ENCODE measurements around the gene CNTNAP4. TPM values are rescaled to one million over a fixed set of nuclear protein-coding genes. Genes with fewer than 3 reads are reported as not detected.

Gene CNTNAP4
- total RNA-seq, 1 experiment from 2014 or later, result not detected

GRCh38 chr16:76511203-76511602, 234.0 kb downstream of the CNTNAP4 start:
- ATAC-seq, result no peak
- ChIA-PET POLR2A (no interaction called here), CTCF (no interaction called here), RAD21 (ENCODE audit: low non-redundant PET in 1 of 2, low total read pairs in 2 of 2, uncharacterized antibody in 2 of 2, unreplicated experiment in 2 of 2) (no interaction called here)
- Histone ChIP-seq H3K4me2 (ENCODE audit: low read length) (no peak overlapping the region), H3K27ac (ENCODE audit: low read depth, low read length) (no peak overlapping the region), H3K36me3 (ENCODE audit: control insufficient read depth in 1 of 2, insufficient read depth in 2 of 2, low read length in 2 of 2) (no peaks in the 10 kb centered on the region), H2AFZ (ENCODE audit: low read depth, low read length, poor library complexity, severe bottlenecking) (no peak overlapping the region), H4K20me1 (ENCODE audit: insufficient read depth) (no peaks in the 10 kb centered on the region), H3K79me2 (ENCODE audit: insufficient read depth, low read length) (no peaks in the 10 kb centered on the region), H3K27me3 (ENCODE audit: insufficient read depth, low read length) (no peaks in the 10 kb centered on the region), H3K9me3 (ENCODE audit: control insufficient read depth in 1 of 2, insufficient read depth in 1 of 2, low read depth in 1 of 2, low read length in 2 of 2) (no peaks in the 10 kb centered on the region; a peak in 1 of 4 replicates), H3K9ac (ENCODE audit: low read length) (no peak overlapping the region), H3K4me1 (ENCODE audit: control insufficient read depth in 1 of 2, insufficient read depth in 2 of 2, low read length in 2 of 2) (no peaks in the 10 kb centered on the region), H3K9me2 (ENCODE audit: insufficient read depth) (no peaks in the 10 kb centered on the region), H3K4me3 (replicated peaks in 1 of 2; ENCODE audit: low read depth in 1 of 2, low read length in 2 of 2) (no peak overlapping the region)
- BruUV-seq (replicated peaks), result no TSS peak
- no peak for TF ChIP-seq EZH2 (IDR thresholded peaks at IDR 0.05)
- no peak for TF ChIP-seq CBX3 (IDR thresholded peaks at IDR 0.05; ENCODE audit: low read depth)
- DNase-seq (ENCODE audit: low read depth, low spot score), result no peak
- intact Hi-C loops (cut with micrococcal nuclease), result no loop called here

DNA sequence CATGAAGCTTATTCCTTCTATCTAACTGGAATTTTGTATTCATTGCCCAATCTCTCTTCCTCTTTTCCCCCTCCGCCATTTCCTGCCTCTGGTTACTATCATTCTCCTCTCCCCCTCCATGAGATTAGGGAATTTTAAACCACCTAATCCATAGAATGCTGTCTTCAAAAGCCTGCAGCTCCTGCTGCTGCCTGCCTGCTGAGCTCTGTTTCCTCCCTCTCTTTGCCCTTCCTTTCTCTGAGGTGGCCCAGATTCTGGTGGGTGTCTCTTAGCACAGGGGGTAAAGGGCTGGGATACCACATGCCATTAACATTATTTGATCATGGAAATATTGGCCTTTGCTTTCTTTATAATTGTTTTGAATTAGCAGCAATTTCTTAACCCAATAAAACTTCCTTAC, 241.6 kb downstream of the CNTNAP4 start:
- ATAC-seq, result no peak
- H2AFZ ChIP-seq (ENCODE audit: low read depth, low read length, poor library complexity, severe bottlenecking), result no peak overlapping the region
- CTCF ChIA-PET, result no interaction called here
- TF ChIP-seq TCF7L2 (IDR thresholded peaks at IDR 0.05; ENCODE audit: borderline replicate concordance, extremely low read depth, insufficient read depth, insufficient read length) (no peak), SP1 (IDR thresholded peaks at IDR 0.05; ENCODE audit: low read depth) (no peak), SRF (IDR thresholded peaks at IDR 0.05; ENCODE audit: low read depth) (no peak), EGR1 (IDR thresholded peaks at IDR 0.05; ENCODE audit: low read depth) (no peak), ZNF274 (IDR thresholded peaks at IDR 0.05; ENCODE audit: low read depth, low read length) (no peak), FOSL1 (IDR thresholded peaks at IDR 0.05; ENCODE audit: low read depth) (no peak), SIN3A (IDR thresholded peaks at IDR 0.05; ENCODE audit: low read depth) (no peak), ELF1 (IDR thresholded peaks at IDR 0.05; ENCODE audit: borderline replicate concordance, low read depth) (no peak), RAD21 (IDR thresholded peaks at IDR 0.05; ENCODE audit: low read depth) (no peak), ZBTB33 (IDR thresholded peaks at IDR 0.05; ENCODE audit: extremely low read depth, insufficient replicate concordance, low read length) (no peak), CTCF (IDR thresholded peaks at IDR 0.05 in 2 of 3, conservative IDR thresholded peaks at IDR 0.05 in 1 of 3; ENCODE audit: borderline replicate concordance in 1 of 3, insufficient read depth in 1 of 3, low read depth in 2 of 3, low read length in 2 of 3) (no peak)
- TF ChIP-seq, protein P1, sequence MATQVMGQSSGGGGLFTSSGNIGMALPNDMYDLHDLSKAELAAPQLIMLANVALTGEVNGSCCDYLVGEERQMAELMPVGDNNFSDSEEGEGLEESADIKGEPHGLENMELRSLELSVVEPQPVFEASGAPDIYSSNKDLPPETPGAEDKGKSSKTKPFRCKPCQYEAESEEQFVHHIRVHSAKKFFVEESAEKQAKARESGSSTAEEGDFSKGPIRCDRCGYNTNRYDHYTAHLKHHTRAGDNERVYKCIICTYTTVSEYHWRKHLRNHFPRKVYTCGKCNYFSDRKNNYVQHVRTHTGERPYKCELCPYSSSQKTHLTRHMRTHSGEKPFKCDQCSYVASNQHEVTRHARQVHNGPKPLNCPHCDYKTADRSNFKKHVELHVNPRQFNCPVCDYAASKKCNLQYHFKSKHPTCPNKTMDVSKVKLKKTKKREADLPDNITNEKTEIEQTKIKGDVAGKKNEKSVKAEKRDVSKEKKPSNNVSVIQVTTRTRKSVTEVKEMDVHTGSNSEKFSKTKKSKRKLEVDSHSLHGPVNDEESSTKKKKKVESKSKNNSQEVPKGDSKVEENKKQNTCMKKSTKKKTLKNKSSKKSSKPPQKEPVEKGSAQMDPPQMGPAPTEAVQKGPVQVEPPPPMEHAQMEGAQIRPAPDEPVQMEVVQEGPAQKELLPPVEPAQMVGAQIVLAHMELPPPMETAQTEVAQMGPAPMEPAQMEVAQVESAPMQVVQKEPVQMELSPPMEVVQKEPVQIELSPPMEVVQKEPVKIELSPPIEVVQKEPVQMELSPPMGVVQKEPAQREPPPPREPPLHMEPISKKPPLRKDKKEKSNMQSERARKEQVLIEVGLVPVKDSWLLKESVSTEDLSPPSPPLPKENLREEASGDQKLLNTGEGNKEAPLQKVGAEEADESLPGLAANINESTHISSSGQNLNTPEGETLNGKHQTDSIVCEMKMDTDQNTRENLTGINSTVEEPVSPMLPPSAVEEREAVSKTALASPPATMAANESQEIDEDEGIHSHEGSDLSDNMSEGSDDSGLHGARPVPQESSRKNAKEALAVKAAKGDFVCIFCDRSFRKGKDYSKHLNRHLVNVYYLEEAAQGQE (IDR thresholded peaks at IDR 0.05; ENCODE audit: low read depth), result no peak

More for the DNA sequence above, 241.6 kb downstream of the CNTNAP4 start:
- Histone ChIP-seq H3K27me3 (ENCODE audit: insufficient read depth, low read length) (no peaks in the 10 kb centered on the region), H3K9ac (ENCODE audit: low read length) (no peak overlapping the region), H3K36me3 (ENCODE audit: control insufficient read depth in 1 of 2, insufficient read depth in 2 of 2, low read length in 2 of 2) (no peaks in the 10 kb centered on the region), H4K20me1 (ENCODE audit: insufficient read depth) (no peaks in the 10 kb centered on the region), H3K4me2 (ENCODE audit: low read length) (no peak overlapping the region), H3K79me2 (ENCODE audit: insufficient read depth, low read length) (no peaks in the 10 kb centered on the region), H3K9me3 (ENCODE audit: control insufficient read depth in 1 of 2, insufficient read depth in 1 of 2, low read depth in 1 of 2, low read length in 2 of 2) (peaks cover 4 to 6% of the 10 kb centered on the region in 2 experiments; a peak in 2 of 4 replicates), H3K4me3 (replicated peaks in 1 of 2; ENCODE audit: low read depth in 1 of 2, low read length in 2 of 2) (no peak overlapping the region), H3K4me1 (ENCODE audit: control insufficient read depth in 1 of 2, insufficient read depth in 2 of 2, low read length in 2 of 2) (no peaks in the 10 kb centered on the region), H3K9me2 (ENCODE audit: insufficient read depth) (no peaks in the 10 kb centered on the region), H3K27ac (ENCODE audit: low read depth, low read length) (no peak overlapping the region)
- BruUV-seq (replicated peaks), result no TSS peak
- DNase-seq (ENCODE audit: low read depth, low spot score), result no peak
- intact Hi-C loops (cut with micrococcal nuclease), result no loop called here
- POLR2A ChIA-PET, result no interaction called here
- RAD21 ChIA-PET (ENCODE audit: low non-redundant PET in 1 of 2, low total read pairs in 2 of 2, uncharacterized antibody in 2 of 2, unreplicated experiment in 2 of 2), result no interaction called here

Data from HCT116 (cell line).